Nasal cavity respiratory epithelium epithelial cell of viscerocranial mucosa (primary cell): ENCODE data around the gene PROKR2. TPM values are rescaled to one million over a fixed set of nuclear protein-coding genes. Genes with fewer than 3 reads are reported as not detected.

Experiments used
- total RNA-seq: library from RNA; depleted of rRNA; stranded (reverse); fragments of >200 nt; gene quantifications from 2 replicates; pipeline ENCODE4 v1.2.3, GENCODE V29; 2014

The PROKR2 gene
- total RNA-seq = not detected in 2 replicates

GRCh38 chr20:5316188-5317158 lies at the start of gene PROKR2:
Gene PROKR2, minus strand, starts transcription at chr20:5316954. Its CDS starts 2,585 bp downstream, at chr20:5314369.

Other genes starting within 250 kb of the PROKR2 start
- gene TMEM230, start 203.9 kb downstream of the PROKR2 start, total RNA-seq = 61.7 and 90.9 TPM in 2 replicates
- gene PCNA, start 197.0 kb downstream of the PROKR2 start, total RNA-seq = 60.0 and 61.9 TPM in 2 replicates
- 13.7 and 25.3 TPM in 2 replicates for gene CDS2, start 189.9 kb downstream of the PROKR2 start, total RNA-seq